Stimulated activated CD8-positive, alpha-beta memory T cell treated with anti-CD3 and anti-CD28 coated beads, Interleukin-2, amount 100 ng/mL, for 1 hour (primary cell): ENCODE data around the gene AFAP1.

Experiments used
- DNase-seq, 2 donors: peaks; one replicate each; pipeline ENCODE4 v3.0.0-alpha.2; 2020; ENCODE audit warnings: low read depth in 2 of 2

Gene AFAP1

GRCh38 chr4:7820031-7820818 is 119.4 kb downstream of the AFAP1 start:
- DNase-seq, result no peak

GRCh38 chr4:7819446-7819845 is 120.2 kb downstream of the AFAP1 start:
- DNase-seq, result no peak

GRCh38 chr4:7818399-7818911 is 121.2 kb downstream of the AFAP1 start:
- no peak for DNase-seq

GRCh38 chr4:7817877-7818398 is 121.7 kb downstream of the AFAP1 start:
- DNase-seq, result no peak

- no peak for DNase-seq
Measured at GRCh38 chr4:7816771-7817170, 122.9 kb downstream of the AFAP1 start.

GRCh38 chr4:7815981-7816380 is 123.7 kb downstream of the AFAP1 start:
- no peak for DNase-seq

- DNase-seq, result no peak
Measured at GRCh38 chr4:7815562-7815961, 124.1 kb downstream of the AFAP1 start.

- DNase-seq, result no peak
Measured at GRCh38 chr4:7814451-7814850, 125.2 kb downstream of the AFAP1 start.

- no peak for DNase-seq
Measured at GRCh38 chr4:7813674-7814073, 126.0 kb downstream of the AFAP1 start.

- no peak for DNase-seq
Measured at GRCh38 chr4:7812921-7813320, 126.7 kb downstream of the AFAP1 start.

GRCh38 chr4:7812231-7812857 is 127.3 kb downstream of the AFAP1 start:
- DNase-seq, result no peak

- no peak for DNase-seq
Measured at GRCh38 chr4:7811536-7812191, 128.0 kb downstream of the AFAP1 start.

- no peak for DNase-seq
Measured at GRCh38 chr4:7810783-7811535, 128.7 kb downstream of the AFAP1 start.

GRCh38 chr4:7808752-7809151 is 130.9 kb downstream of the AFAP1 start:
- DNase-seq, result no peak

- no peak for DNase-seq
Measured at GRCh38 chr4:7808181-7808580, 131.5 kb downstream of the AFAP1 start.

- DNase-seq, result no peak
Measured at GRCh38 chr4:7807351-7807921, 132.2 kb downstream of the AFAP1 start.

- DNase-seq, result no peak
Measured at GRCh38 chr4:7806338-7807090, 133.1 kb downstream of the AFAP1 start.

GRCh38 chr4:7805533-7806337 is 133.9 kb downstream of the AFAP1 start:
- no peak for DNase-seq

GRCh38 chr4:7804756-7805385 is 134.8 kb downstream of the AFAP1 start:
- no peak for DNase-seq
